ENCODE results near the gene RUBCNL.
A peak's percentile ranks its signal among the peaks of the same experiment; 100 is the strongest.
"Not testable (repeated sequence)": the region's sequence is repeated elsewhere in the genome, so short reads cannot be mapped to it uniquely, and the experiment has no call there.

RUBCNL gene

DNA sequence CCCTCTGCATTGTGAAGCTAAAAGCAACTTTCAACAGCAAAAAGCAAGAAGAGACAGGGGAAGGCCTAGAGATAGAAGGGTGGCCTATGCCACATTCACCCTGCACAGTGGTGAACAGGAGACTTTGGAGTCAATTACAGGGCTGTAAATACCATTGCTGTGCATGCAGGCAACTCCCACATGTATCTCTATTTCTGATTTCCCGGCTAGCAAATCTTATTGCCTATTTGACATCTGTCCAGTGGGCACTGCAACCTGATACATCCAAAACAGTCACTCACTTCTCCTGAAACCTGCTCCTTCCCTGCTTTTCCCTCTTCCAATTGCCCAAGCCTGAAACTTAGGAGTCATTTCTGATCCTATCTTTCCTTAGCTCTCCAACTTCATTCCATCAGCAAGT is 13.4 kb downstream of the RUBCNL start:
- DNase-seq, result no peak

DNA sequence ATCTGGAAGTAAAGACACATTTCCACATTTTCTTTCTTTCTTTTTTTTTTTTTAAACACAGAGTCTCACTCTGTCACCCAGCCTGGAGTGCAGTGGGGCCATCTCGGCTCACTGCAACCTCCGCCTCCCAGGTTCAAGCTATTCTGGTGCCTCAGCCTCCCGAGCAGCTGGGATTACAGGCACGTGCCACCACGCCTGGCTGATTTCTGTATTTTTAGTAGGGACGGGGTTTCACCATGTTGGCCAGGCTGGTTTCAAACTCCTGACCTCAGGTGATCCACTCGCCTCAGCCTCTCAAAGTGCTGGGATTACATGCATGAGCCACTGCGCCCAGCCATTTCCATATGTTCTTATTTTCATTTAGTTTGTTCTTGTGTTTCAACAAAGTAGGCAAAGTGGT is 14.1 kb downstream of the RUBCNL start:
- DNase-seq, result not testable (repeated sequence)

- no peak for DNase-seq
Measured at GRCh38 chr13:46372071-46372470, 15.0 kb downstream of the RUBCNL start.

DNA sequence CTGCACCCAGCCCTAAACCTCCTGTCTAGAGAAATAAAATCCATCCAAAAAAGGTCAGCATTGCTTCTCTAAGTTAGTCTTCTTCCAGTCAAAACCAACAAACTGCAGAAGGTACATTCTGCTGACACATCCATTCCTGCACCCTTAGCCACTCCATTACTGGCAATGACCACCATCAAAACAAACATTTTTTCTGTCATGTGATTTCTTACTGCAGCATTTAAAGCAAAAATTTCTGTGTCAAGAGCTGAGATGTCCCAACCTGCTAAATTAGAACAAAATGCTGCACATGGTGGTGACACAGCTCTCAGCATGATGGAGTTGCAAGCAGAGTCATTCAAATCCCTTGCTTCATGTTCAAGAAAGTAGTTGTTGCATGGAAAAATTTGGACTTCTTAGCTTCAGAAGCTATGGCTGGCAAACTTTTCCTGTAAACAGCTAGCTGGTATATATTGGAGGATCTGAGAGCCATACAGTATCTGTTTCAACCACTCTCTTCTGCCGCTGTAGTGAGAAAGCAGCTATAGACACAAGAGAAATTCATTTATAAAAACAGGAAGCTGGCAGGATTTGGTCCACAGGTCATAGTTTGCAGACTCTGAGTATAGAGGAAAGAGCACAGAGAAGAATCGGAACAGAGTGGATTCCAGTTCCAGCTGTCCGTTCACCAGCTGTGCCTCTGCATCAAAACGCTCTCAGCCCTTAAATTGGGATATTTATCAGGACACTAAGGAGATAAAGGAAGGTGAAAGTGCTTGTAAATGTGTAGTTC is 17.4 kb downstream of the RUBCNL start:
- DNase-seq, result no peak

DNA sequence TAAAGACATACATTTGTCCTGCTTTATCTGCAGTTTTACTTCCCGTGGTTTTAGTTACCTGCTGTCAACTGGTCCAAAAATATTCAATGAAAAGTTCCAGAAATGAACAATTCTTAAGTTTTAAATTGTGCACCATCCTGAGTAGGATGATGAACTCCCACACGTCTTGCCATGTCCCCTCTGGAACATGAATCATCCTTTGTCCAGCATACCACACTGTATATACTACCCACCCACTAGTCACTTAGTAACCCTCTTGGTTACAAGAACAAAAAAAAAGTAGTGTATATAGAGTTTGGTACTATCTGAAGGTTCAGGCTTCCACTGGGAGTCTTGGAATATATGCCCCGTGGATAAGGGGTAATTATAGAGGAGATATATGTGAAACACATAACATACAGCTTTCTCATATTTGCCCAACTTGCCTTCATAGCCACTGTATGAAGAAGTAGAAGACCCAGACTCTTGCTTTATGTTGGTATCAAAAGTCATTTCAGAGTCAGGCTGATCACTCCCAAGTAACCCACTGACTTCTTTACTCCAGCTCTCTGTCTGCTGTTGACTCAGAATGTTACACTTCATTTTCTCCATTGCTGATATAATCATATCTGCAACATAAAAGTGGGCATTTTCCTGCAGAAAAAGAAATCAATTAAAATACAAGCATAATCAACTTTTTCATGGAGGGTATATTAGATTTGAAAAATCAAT is 19.3 kb downstream of the RUBCNL start:
- DNase-seq, result no peak

GRCh38 chr13:46361276-46361934 is 25.6 kb downstream of the RUBCNL start:
- DNase-seq, result no peak

DNA sequence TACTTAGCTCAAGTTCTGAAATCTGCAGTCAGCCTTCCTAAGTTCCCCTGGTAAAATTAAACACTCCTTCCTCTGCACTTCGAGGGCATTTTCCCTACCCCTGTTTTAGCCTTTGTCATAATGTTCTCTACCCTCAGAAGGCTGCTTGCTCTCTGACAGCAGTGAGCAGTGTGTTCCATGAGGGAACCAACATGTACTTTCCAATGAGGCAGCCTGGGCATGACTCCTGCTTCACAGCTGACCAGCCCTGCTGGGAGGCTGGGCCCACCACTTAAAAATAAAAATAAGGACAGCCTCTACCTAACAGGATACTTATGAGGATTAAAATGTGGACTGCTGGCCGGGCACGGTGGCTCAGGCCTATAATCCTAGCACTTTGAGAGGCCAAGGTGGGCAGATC is 26.4 kb downstream of the RUBCNL start:
- DNase-seq, result no peak

- no peak for DNase-seq
Measured at GRCh38 chr13:46359714-46360113, 27.3 kb downstream of the RUBCNL start.

GRCh38 chr13:46355901-46356590 is 31.0 kb downstream of the RUBCNL start:
- DNase-seq, result no peak

DNA sequence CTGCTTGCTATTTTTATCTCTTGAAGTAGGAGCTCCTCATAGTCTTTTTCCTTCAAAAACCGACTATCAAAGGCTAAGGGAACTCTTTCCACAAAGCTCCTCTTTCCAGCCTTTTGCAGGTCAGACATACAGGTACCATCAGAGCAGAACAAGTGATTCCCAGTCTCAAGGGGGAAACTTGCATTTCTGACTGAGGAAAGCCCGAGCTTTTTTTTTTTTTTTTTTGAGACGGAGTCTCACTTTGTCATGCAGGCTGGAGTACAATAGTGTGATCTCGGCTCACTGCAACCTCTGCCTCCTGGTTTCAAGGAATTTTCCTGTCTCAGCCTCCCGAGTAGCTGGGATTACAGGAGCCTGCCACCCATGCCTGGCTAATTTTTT is 32.0 kb downstream of the RUBCNL start:
- DNase-seq, result no peak

DNA sequence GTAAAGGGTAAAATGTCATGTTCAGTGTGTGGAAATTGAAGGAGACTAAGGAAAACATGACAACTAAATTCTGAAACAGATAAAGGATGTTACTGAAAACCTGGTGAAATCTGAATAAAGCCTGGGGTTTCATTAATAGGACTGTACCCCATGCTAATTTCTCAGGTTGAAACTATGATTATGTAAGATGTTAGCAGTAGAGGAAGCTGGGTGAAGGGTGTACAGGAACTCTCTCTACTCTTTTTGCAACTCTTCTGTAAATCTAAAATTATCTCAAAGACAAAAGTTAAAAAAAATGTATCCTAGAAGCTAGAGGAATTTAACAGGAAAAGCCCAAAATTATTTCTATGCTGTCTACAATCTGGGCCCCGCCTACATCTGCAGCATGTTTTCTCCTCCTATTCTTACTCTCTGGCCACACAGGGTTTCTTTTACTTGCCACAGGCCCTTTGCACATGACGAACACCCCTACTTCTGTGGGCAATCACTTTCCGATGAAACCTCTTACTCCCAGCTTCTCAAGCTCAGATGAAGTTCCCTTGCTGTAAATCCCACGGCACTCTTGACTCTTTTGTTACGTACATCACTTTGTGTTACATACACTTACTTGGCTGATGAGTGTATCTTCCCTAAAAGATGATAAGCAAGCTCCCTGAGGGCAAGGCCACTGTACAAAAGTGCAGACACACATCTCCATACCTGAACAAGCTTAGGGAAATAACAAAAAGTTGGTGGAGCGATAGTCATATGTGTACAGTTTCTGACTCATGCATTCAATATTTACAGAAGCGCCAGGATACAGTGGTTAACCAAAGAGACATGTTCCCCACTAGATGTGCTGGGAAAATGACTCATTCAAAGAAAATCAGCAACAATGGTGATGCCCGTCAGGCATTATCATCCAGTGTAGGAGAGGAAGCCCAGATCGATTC is 32.6 kb downstream of the RUBCNL start:
- no peak for DNase-seq

DNA sequence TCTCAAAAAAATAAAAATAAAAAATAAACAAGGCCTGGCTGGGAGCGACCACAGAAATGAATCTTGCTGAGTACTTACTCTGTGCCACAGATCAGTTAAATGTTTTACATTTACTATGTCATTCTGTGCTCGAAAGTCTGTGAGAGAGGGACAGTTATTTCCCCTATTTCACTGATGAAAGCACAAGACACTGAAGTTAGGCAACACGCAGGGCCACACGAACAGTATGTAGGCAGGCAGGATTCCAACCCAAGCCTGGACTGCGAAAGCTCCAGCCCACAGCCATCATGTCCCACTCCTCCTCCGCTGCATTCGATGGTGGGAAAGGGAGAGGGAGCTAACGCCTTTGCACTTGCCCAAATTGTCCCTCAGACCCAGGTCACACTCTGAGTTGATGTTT is 34.2 kb downstream of the RUBCNL start:
- no peak for DNase-seq

- DNase-seq, result no peak
Measured at GRCh38 chr13:46350003-46350402, 37.0 kb downstream of the RUBCNL start.

DNA sequence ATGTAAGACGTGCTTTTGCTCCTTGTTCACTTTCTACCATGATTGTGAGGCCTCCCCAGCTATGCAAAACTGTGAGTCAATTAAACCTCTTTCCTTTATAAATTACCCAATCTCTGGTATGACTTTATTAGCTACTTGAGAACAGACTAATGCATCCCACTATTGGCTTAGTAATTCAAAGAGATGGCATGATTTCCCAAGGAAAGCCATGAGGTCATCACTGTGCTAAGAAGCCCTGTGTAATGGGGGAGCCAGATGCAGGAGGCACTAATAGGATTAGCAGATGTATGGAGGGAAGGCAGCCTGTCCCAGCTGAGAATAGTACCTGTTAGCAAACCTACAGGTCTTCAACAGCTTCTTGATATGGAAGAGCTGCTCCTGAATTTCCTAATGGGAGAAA is 38.1 kb downstream of the RUBCNL start:
- no peak for DNase-seq

GRCh38 chr13:46347277-46347676 is 39.8 kb downstream of the RUBCNL start:
- no peak for DNase-seq

GRCh38 chr13:46345866-46346265 is 41.2 kb downstream of the RUBCNL start:
- no peak for DNase-seq

DNA sequence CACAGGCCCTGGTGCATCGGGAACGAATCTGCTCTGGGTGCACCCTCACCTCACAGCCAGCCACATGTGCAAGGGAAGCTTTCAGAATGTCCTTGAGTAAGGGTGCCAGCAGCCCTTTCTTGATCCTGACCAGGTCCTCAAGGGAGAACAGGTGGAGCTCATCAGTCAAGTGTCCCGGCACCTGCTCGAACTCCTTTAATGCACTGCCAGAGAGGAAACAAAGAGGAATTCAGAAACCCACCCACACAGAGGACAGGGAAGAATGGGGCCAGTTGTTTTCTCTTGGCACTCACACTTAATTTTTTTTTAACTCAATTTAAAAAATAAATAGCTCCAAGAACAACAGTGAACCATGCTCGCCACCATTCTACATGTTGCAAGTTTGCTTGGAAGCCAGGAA is 41.7 kb downstream of the RUBCNL start:
- peak; percentile 46 for DNase-seq

DNA sequence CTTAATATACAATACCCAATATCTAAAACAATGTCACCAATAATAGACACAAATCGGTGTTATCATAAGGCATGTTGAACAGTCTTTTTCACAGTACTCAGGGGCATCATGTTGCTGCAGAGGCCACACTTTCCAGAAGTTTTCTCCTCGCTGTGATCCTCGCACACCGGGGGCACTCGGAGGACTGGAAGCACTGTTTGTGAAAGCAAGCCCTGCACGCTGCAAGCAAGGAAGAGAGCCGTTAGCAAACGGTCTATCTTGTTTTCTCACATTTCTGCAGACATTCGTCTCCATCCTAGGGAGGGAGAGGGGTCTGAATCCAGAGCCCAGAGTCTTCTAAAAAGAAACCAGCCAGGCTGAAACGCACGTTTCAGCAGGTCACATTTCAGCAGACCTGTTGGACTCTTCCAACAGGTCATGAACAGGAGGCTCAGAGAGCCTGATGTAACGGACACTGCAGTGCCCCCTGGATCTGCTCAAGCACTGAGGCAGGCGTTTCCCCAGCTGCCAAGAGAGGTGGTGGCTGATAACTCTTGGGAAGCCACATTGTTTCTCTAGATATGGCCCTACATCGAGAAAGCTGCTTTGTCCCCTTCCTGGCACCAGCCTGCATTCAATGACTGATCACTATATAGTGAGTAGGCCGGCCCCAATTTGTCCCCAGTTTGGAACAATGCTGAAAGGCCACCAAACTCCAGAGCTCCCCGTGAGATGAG is 43.6 kb downstream of the RUBCNL start:
- DNase-seq, result no peak

DNA sequence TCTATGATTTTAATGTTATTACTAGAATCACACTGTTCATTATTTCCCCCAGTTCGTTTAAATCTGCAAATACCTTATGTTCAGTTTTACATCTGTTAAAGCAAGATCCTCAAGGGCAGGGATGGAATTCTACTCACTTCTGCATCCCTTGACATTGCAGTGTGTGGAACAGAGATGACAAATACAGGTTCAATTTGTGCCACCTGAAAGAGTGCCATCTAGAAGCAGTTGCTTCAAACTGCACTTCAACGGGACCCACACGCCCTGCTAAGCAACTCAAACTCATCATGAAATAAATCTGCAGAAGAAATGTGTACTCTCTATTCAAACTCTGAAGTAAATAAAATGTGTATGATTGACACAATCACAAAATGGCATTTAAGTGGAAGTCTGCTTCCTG is 44.5 kb downstream of the RUBCNL start:
- no peak for DNase-seq

- no peak for DNase-seq
Measured at GRCh38 chr13:46341112-46341711, 45.8 kb downstream of the RUBCNL start.

- no peak for DNase-seq
Measured at GRCh38 chr13:46340631-46341111, 46.4 kb downstream of the RUBCNL start.
